Neural cell (in vitro differentiated cells): ENCODE results near the gene ATP9B.

Source experiments
- RAD21 ChIP-seq: fragments of 450-650 bp; conservative IDR thresholded peaks from 2 replicates; pipeline ENCODE4 v1.6.1; 2014; ENCODE audit warnings: antibody characterized with exemption, mild to moderate bottlenecking, moderate library complexity
- TF ChIP-seq, protein P1 (sequence below): fragments of 450-650 bp; IDR thresholded peaks from 2 replicates; pipeline ENCODE4 v1.5.1; 2014; ENCODE audit warnings: antibody characterized with exemption, mild to moderate bottlenecking, moderate library complexity; ENCODE audit not compliant: poor library complexity, severe bottlenecking
- TF ChIP-seq, protein P2 (sequence below): IDR thresholded peaks from 2 replicates; pipeline ENCODE4 v1.6.1; 2012; ENCODE audit warnings: borderline replicate concordance

DNA sequence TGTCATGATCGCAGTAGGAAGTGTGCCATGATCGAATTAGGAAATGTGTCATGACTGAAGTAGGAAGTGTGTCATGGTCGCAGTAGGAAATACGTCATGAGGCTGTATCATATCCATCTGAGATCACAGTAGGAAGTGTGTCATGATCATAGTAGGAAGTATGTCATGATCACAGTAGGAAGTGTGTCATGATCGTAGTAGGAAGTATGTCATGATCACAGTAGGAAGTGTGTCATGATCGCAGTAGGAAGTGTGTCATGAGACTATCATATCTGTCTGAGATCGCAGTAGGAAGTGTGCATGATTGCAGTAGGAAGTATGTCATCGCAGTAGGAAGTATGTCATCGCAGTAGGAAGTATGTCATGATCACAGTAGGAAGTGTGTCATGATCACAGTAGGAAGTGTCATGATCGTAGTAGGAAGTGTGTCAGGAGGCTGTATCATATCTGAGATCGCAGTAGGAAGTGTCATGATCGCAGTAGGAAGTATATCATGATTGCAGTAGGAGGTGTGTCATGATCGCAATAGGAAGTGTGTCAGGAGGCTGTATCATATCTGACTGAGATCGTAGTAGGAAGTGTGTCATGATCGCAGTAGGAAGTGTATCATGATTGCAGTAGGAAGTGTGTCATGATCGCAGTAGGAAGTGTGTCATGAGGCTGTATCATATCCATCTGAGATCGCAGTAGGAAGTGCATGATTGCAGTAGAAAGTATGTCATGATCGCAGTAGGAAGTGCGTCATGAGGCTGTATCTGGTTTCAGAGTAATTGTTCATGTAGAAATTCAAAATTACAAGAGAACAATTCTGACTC, 270.1 kb downstream of the ATP9B start:
- no peak for TF ChIP-seq RAD21
- TF ChIP-seq, protein P1, sequence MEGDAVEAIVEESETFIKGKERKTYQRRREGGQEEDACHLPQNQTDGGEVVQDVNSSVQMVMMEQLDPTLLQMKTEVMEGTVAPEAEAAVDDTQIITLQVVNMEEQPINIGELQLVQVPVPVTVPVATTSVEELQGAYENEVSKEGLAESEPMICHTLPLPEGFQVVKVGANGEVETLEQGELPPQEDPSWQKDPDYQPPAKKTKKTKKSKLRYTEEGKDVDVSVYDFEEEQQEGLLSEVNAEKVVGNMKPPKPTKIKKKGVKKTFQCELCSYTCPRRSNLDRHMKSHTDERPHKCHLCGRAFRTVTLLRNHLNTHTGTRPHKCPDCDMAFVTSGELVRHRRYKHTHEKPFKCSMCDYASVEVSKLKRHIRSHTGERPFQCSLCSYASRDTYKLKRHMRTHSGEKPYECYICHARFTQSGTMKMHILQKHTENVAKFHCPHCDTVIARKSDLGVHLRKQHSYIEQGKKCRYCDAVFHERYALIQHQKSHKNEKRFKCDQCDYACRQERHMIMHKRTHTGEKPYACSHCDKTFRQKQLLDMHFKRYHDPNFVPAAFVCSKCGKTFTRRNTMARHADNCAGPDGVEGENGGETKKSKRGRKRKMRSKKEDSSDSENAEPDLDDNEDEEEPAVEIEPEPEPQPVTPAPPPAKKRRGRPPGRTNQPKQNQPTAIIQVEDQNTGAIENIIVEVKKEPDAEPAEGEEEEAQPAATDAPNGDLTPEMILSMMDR, result no peak
- TF ChIP-seq, protein P2, sequence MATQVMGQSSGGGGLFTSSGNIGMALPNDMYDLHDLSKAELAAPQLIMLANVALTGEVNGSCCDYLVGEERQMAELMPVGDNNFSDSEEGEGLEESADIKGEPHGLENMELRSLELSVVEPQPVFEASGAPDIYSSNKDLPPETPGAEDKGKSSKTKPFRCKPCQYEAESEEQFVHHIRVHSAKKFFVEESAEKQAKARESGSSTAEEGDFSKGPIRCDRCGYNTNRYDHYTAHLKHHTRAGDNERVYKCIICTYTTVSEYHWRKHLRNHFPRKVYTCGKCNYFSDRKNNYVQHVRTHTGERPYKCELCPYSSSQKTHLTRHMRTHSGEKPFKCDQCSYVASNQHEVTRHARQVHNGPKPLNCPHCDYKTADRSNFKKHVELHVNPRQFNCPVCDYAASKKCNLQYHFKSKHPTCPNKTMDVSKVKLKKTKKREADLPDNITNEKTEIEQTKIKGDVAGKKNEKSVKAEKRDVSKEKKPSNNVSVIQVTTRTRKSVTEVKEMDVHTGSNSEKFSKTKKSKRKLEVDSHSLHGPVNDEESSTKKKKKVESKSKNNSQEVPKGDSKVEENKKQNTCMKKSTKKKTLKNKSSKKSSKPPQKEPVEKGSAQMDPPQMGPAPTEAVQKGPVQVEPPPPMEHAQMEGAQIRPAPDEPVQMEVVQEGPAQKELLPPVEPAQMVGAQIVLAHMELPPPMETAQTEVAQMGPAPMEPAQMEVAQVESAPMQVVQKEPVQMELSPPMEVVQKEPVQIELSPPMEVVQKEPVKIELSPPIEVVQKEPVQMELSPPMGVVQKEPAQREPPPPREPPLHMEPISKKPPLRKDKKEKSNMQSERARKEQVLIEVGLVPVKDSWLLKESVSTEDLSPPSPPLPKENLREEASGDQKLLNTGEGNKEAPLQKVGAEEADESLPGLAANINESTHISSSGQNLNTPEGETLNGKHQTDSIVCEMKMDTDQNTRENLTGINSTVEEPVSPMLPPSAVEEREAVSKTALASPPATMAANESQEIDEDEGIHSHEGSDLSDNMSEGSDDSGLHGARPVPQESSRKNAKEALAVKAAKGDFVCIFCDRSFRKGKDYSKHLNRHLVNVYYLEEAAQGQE, result no peak
